Naive thymus-derived CD8-positive, alpha-beta T cell (primary cell): Measurements from ENCODE around the gene MAGI1. TPM values are rescaled to one million over a fixed set of nuclear protein-coding genes. Genes with fewer than 3 reads are reported as not detected.

Experiments
- ATAC-seq, 2 donors: fragments of 150-1000 bp; cut with Tn5 transposase in 1 of 2; sonication (Bioruptor Pico), chemical (Tn5 transposase) in 1 of 2; 1 replicate in 1 of 2; 2 replicates in 1 of 2; pipeline ENCODE4 v1.10.0; 2021; ENCODE audit warnings: mild to moderate bottlenecking in 2 of 2, moderate library complexity in 2 of 2
- POLR2A ChIA-PET: fragments of 350-600 bp; sonication (Branson Sonifier 250); formaldehyde crosslinking; loops from one replicate; lab custom pipeline; 2021; ENCODE audit warnings: antibody characterized with exemption; lab: Charles Lee
- DNase-seq, 10 donors: peaks; one replicate each; pipeline versions ENCODE4 v3.0.0 to v3.0.0-alpha.2; 2020 to 2022
- H3K27ac Mint-ChIP-seq, 10 donors: one replicate each; pipeline ENCODE4 v1.8.0; 2020 to 2022; ENCODE audit warnings: mild to moderate bottlenecking in 10 of 10, mixed read lengths in 10 of 10, moderate library complexity in 4 of 10, inconsistent platforms in 1 of 10
- H3K27me3 Mint-ChIP-seq, 5 donors: one replicate each; pipeline ENCODE4 v1.8.0; 2021 to 2022; ENCODE audit warnings: mixed read lengths in 5 of 5
- H3K36me3 Mint-ChIP-seq, 3 donors: one replicate each; pipeline ENCODE4 v1.8.0; 2020 to 2022; ENCODE audit warnings: mixed read lengths in 3 of 3, mild to moderate bottlenecking in 2 of 3, inconsistent platforms in 1 of 3
- H3K4me1 Mint-ChIP-seq, 4 donors: one replicate each; pipeline ENCODE4 v1.8.0; 2021 to 2022; ENCODE audit warnings: mixed read lengths in 4 of 4
- H3K4me3 Mint-ChIP-seq, 10 donors: one replicate each; pipeline ENCODE4 v1.8.0; 2020 to 2022; ENCODE audit warnings: mild to moderate bottlenecking in 10 of 10, mixed read lengths in 10 of 10, moderate library complexity in 6 of 10, inconsistent platforms in 1 of 10
- H3K9me3 Mint-ChIP-seq, 9 donors: one replicate each; pipeline ENCODE4 v1.8.0; 2020 to 2022; ENCODE audit warnings: mixed read lengths in 9 of 9, mild to moderate bottlenecking in 3 of 9, inconsistent platforms in 1 of 9, moderate library complexity in 1 of 9
- polyA plus RNA-seq, 3 donors: library from polyadenylated mRNA; unstranded; fragments of 300-500 nt; fragmentation: Illumina TruSeq; gene quantifications; one replicate each; pipeline ENCODE4 v1.2.3, GENCODE V29; 2021
- total RNA-seq, 8 experiments: library from RNA in 2 of 8; stranded (reverse) in 2 of 8; gene quantifications; one replicate each; pipeline ENCODE4 v1.2.3 and lab custom pipeline; 2021 to 2026

MAGI1 gene
- total and polyA plus RNA-seq, 5 experiments from 2014 or later: not detected

- no peaks in the 10 kb centered on the region for H3K4me1 Mint-ChIP-seq
- no peak overlapping the region for H3K27ac Mint-ChIP-seq
- DNase-seq (no peak), ATAC-seq (no peak)
- peaks cover 0 to 5% (median 0%) of the 10 kb centered on the region in 9 donors for H3K9me3 Mint-ChIP-seq
- no peak overlapping the region for H3K4me3 Mint-ChIP-seq
- peaks cover 0 to 3% (median 0%) of the 10 kb centered on the region in 5 donors for H3K27me3 Mint-ChIP-seq
- H3K36me3 Mint-ChIP-seq: no peaks in the 10 kb centered on the region
- POLR2A ChIA-PET: no interaction called here
Observed at GRCh38 chr3:65436580-65436979, 602.1 kb downstream of the MAGI1 start.

- peaks cover 0 to 9% (median 1%) of the 10 kb centered on the region in 9 donors for H3K9me3 Mint-ChIP-seq
- no peak for DNase-seq
- H3K27ac Mint-ChIP-seq: no peak overlapping the region
- no peaks in the 10 kb centered on the region for H3K36me3 Mint-ChIP-seq
- no peak overlapping the region for H3K4me3 Mint-ChIP-seq
- H3K27me3 Mint-ChIP-seq: peaks cover 0 to 3% (median 0%) of the 10 kb centered on the region in 5 donors
- POLR2A ChIA-PET: no interaction called here
- no peaks in the 10 kb centered on the region for H3K4me1 Mint-ChIP-seq
- no peak for ATAC-seq
Observed at GRCh38 chr3:65433480-65433879, 605.2 kb downstream of the MAGI1 start.

DNA sequence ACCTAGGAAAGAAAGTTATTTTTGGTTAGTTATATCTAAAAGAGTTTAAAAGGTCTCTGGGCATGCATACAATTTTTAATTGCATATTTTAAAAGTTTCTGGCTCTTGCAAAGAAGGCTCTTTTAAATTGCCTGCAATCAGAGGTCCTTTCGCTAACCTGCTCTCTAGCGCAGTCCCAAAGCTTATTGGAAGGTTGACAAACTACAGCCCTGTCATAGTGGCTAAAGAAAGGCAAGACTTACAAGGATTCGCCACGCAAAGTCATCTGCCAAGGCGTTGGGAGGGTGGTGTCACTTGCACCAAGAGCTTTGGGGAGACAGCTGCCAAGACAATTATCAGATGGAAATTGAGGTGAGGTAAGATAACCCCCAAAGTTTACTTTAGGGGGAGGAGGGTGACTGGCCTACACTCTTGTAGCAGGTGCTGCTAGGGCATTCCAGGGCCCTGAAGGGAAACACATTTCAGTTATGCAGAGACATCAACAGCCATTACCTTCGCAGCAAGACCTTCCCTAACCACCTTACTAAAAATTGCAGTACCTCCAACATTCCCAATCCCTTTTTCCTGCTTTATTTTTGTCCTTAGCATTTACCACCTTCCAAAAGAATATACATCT is 606.2 kb downstream of the MAGI1 start:
- H3K27ac Mint-ChIP-seq: no peak overlapping the region
- ATAC-seq (no peak), DNase-seq (no peak)
- H3K27me3 Mint-ChIP-seq: peaks cover 0 to 3% (median 0%) of the 10 kb centered on the region in 5 donors
- no peaks in the 10 kb centered on the region for H3K36me3 Mint-ChIP-seq
- peaks cover 0 to 9% (median 1%) of the 10 kb centered on the region in 9 donors for H3K9me3 Mint-ChIP-seq
- H3K4me1 Mint-ChIP-seq: no peaks in the 10 kb centered on the region
- no peak overlapping the region for H3K4me3 Mint-ChIP-seq
- POLR2A ChIA-PET: no interaction called here

DNA sequence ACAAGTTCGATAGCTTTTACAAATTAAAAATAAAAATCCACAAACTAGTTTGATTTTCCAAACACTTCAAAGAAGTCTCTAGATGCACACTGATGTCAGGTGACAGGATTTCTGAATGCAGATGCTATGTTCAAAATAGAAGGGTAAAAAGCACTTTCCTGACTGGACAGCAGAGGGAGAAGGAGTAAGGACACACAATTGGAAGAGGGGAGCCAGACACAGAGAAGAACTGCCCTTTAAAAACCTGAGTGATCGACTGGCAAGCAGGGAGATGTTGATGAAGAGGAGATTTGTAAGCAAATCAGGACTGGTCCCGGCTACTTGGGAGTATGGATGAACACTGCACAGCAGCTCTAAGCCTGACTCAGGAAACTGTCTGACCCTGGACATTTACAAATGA is 612.8 kb downstream of the MAGI1 start:
- Mint-ChIP-seq H3K4me1 (no peaks in the 10 kb centered on the region), H3K9me3 (peaks cover 0 to 5% (median 3%) of the 10 kb centered on the region in 9 donors), H3K27me3 (peaks cover 0 to 2% (median 0%) of the 10 kb centered on the region in 5 donors), H3K27ac (no peak overlapping the region), H3K36me3 (no peaks in the 10 kb centered on the region), H3K4me3 (no peak overlapping the region)
- DNase-seq (no peak), ATAC-seq (no peak)
- POLR2A ChIA-PET: no interaction called here

- Mint-ChIP-seq H3K27me3 (peaks cover 0 to 2% (median 0%) of the 10 kb centered on the region in 5 donors), H3K36me3 (no peaks in the 10 kb centered on the region), H3K4me1 (no peaks in the 10 kb centered on the region), H3K4me3 (no peak overlapping the region), H3K27ac (no peak overlapping the region), H3K9me3 (peaks cover 0 to 10% (median 0%) of the 10 kb centered on the region in 9 donors)
- DNase-seq: no peak
- POLR2A ChIA-PET: no interaction called here
- no peak for ATAC-seq
Observed at GRCh38 chr3:65422154-65422553, 616.6 kb downstream of the MAGI1 start.

DNA sequence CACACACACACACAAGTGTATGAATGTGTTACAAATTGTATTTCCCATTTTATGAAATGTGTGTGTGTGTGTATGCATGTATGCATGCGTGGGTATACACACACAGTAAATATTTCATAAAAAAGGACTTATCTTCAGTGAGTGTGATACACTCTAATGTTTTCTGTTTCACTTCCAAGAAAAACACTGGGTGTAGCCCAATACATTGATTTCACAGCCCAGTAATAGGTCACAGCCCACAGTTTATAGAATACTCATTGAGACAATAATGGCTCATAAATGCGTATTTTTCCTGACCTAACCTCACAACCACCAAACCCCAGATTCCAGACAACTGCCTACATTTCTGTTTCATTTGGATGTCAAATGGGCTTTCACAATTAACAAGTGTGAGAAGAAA is 619.5 kb downstream of the MAGI1 start:
- DNase-seq (no peak), ATAC-seq (no peak)
- H3K4me3 Mint-ChIP-seq: no peak overlapping the region
- POLR2A ChIA-PET: no interaction called here
- H3K27me3 Mint-ChIP-seq: peaks cover 0 to 3% (median 0%) of the 10 kb centered on the region in 5 donors
- no peaks in the 10 kb centered on the region for H3K36me3 Mint-ChIP-seq
- no peak overlapping the region for H3K27ac Mint-ChIP-seq
- H3K9me3 Mint-ChIP-seq: peaks cover 0 to 13% (median 0%) of the 10 kb centered on the region in 9 donors
- H3K4me1 Mint-ChIP-seq: peaks cover 0 to 2% (median 0%) of the 10 kb centered on the region in 4 donors

GRCh38 chr3:65413891-65414290 is 624.8 kb downstream of the MAGI1 start:
- peaks cover 0 to 8% (median 0%) of the 10 kb centered on the region in 5 donors for H3K27me3 Mint-ChIP-seq

DNA sequence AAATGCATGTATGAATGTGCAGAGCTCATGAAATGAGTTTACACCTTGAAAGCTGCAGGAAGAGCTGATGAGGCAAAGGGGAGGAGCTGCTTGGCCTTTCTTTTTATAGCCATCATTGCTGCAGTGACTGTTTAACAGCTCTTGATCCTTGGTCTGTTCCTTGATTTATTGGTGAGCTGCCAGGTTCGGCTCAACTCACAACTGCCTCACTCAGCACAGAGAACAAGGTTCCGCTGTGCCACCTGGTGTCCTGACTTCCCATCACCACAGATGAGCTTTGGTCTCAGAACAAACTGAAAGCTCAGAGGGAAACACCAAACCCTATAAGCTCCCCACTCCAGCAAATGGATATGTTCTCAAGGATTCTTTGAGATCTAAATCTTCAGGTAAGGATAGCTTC is 626.1 kb downstream of the MAGI1 start:
- Mint-ChIP-seq H3K27me3 (peaks cover 0 to 8% (median 0%) of the 10 kb centered on the region in 5 donors), H3K4me1 (peaks cover 0 to 2% (median 0%) of the 10 kb centered on the region in 4 donors), H3K4me3 (no peak overlapping the region), H3K27ac (no peak overlapping the region), H3K9me3 (peaks cover 0 to 16% (median 2%) of the 10 kb centered on the region in 9 donors), H3K36me3 (no peaks in the 10 kb centered on the region)
- POLR2A ChIA-PET: no interaction called here
- no peak for DNase-seq
- ATAC-seq: no peak

More at GRCh38 chr3:65413891-65414290, 624.8 kb downstream of the MAGI1 start:
- ATAC-seq (no peak), DNase-seq (no peak)
- Mint-ChIP-seq H3K4me1 (peaks cover 0 to 2% (median 0%) of the 10 kb centered on the region in 4 donors), H3K9me3 (peaks cover 0 to 16% (median 0%) of the 10 kb centered on the region in 9 donors), H3K27ac (no peak overlapping the region), H3K4me3 (no peak overlapping the region), H3K36me3 (no peaks in the 10 kb centered on the region)
- POLR2A ChIA-PET: no interaction called here

GRCh38 chr3:65411367-65411766 is 627.4 kb downstream of the MAGI1 start:
- POLR2A ChIA-PET: no interaction called here
- Mint-ChIP-seq H3K36me3 (no peaks in the 10 kb centered on the region), H3K27me3 (peaks cover 0 to 8% (median 0%) of the 10 kb centered on the region in 5 donors), H3K27ac (no peak overlapping the region), H3K9me3 (peaks cover 0 to 16% (median 2%) of the 10 kb centered on the region in 9 donors), H3K4me3 (no peak overlapping the region), H3K4me1 (peaks cover 0 to 2% (median 0%) of the 10 kb centered on the region in 4 donors)
- ATAC-seq (no peak), DNase-seq (no peak)

GRCh38 chr3:65409176-65409569 is 629.5 kb downstream of the MAGI1 start:
- no peak overlapping the region for H3K27ac Mint-ChIP-seq

DNA sequence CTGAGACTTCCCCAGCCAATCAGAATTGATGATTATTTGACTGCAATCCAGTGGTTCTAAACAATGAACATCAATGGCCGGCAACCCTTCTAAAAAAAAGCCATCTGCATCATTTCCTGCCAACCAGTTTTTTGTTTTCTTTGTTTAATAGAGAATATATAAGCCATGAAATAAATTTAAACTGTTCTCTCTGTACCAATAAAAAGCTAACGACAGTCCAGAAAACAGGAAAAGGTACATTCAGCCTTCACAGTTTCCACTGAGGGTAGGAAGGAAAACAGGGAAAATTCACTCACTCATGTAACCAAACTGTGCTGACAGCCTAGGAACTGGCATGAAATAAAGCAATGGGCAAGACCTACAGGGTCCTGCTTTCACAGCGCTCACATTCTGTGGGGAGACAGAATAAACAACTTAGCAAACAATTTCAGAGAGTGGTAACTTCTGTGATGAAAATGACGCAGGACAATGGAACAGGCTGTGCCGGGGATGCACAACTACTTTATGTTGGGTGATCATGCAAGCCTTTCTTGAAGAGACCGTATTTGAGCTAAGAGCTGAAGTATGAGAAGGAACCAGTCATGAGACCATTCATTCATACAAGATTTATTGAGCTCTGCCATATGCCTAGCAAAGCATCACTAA is 630.1 kb downstream of the MAGI1 start:
- peaks cover 0 to 5% (median 0%) of the 10 kb centered on the region in 5 donors for H3K27me3 Mint-ChIP-seq
- no peak overlapping the region for H3K4me3 Mint-ChIP-seq
- peaks cover 0 to 11% (median 0%) of the 10 kb centered on the region in 9 donors for H3K9me3 Mint-ChIP-seq
- H3K36me3 Mint-ChIP-seq: no peaks in the 10 kb centered on the region
- POLR2A ChIA-PET: no interaction called here
- H3K27ac Mint-ChIP-seq: no peak overlapping the region
- DNase-seq (no peak), ATAC-seq (no peak)
- no peaks in the 10 kb centered on the region for H3K4me1 Mint-ChIP-seq

More at GRCh38 chr3:65409176-65409569, 629.5 kb downstream of the MAGI1 start:
- Mint-ChIP-seq H3K36me3 (no peaks in the 10 kb centered on the region), H3K4me3 (no peak overlapping the region), H3K27me3 (peaks cover 0 to 5% (median 0%) of the 10 kb centered on the region in 5 donors), H3K9me3 (peaks cover 0 to 11% (median 2%) of the 10 kb centered on the region in 9 donors), H3K4me1 (no peaks in the 10 kb centered on the region)
- no peak for ATAC-seq
- POLR2A ChIA-PET: no interaction called here
- no peak for DNase-seq

GRCh38 chr3:65406470-65406869 is 632.2 kb downstream of the MAGI1 start:
- H3K9me3 Mint-ChIP-seq: peaks cover 0 to 11% (median 0%) of the 10 kb centered on the region in 9 donors
- no peak for ATAC-seq

DNA sequence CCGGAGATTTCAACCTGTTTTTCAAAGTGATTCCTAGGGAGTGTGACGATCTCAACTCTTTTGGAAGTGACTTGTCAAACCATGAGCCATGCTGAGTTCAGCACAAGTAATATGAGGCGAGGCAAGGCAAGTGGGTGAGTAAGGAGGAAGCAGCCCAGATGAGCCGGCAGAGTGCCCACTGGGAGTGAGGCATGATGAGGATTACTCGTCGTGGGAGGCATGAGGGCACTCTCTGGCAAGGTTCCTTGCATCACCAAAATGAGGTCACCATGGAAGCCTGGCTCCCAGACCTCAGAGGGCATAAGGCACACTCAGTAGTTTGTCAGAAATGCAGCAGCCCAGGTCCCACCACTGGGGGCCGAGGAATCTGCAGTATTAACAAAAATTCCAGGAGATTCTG is 636.1 kb downstream of the MAGI1 start:
- Mint-ChIP-seq H3K4me1 (no peaks in the 10 kb centered on the region), H3K27ac (no peak overlapping the region), H3K36me3 (no peaks in the 10 kb centered on the region), H3K4me3 (no peak overlapping the region), H3K9me3 (peaks cover 0 to 4% (median 0%) of the 10 kb centered on the region in 9 donors), H3K27me3 (peaks cover 0 to 1% (median 0%) of the 10 kb centered on the region in 5 donors)
- ATAC-seq (no peak), DNase-seq (no peak)
- POLR2A ChIA-PET: no interaction called here

More at GRCh38 chr3:65406470-65406869, 632.2 kb downstream of the MAGI1 start:
- Mint-ChIP-seq H3K36me3 (no peaks in the 10 kb centered on the region), H3K4me3 (no peak overlapping the region), H3K4me1 (no peaks in the 10 kb centered on the region), H3K27me3 (peaks cover 0 to 1% (median 0%) of the 10 kb centered on the region in 5 donors), H3K27ac (no peak overlapping the region)
- POLR2A ChIA-PET: no interaction called here
- DNase-seq: no peak
